AG04450 (cell line): ENCODE results near the gene PPM1N. TPM values are rescaled to one million over a fixed set of nuclear protein-coding genes. Genes with fewer than 3 reads are reported as not detected.

ENCODE experiments used
- CTCF ChIA-PET: fragments of 300-600, 350-600 bp; formaldehyde crosslinking; extraction: SDS; loops from one replicate; lab custom pipeline; 2022; ENCODE audit warnings: antibody characterized with exemption, inconsistent platforms; lab: Charles Lee
- POLR2A ChIA-PET: fragments of 350-600 bp; formaldehyde crosslinking; extraction: SDS; loops from one replicate; lab custom pipeline; 2021; ENCODE audit warnings: antibody characterized with exemption, inconsistent platforms; lab: Yijun Ruan, JAX
- DNase-seq: peaks from one replicate; pipeline ENCODE4 v3.0.0-alpha.2; 2011; ENCODE audit warnings: low read depth, low spot score
- H3K27ac ChIP-seq: one replicate; pipeline ENCODE4 v1.5.1; 2012; ENCODE audit warnings: low read depth, low read length, control low read depth
- H3K27me3 ChIP-seq: one replicate; pipeline ENCODE4 v1.6.0; 2012; ENCODE audit warnings: low read length; ENCODE audit not compliant: control insufficient read depth, insufficient read depth
- H3K4me3 ChIP-seq: 2 replicates; pipeline ENCODE4 v1.5.1; 2011; ENCODE audit warnings: mild to moderate bottlenecking, low read depth, low read length, control low read depth
- H3K9me3 ChIP-seq: 2 replicates; pipeline ENCODE4 v1.5.1; 2012; ENCODE audit warnings: low read length; ENCODE audit not compliant: control insufficient read depth, insufficient read depth
- CTCF ChIP-seq: IDR thresholded peaks from 2 replicates; pipeline ENCODE4 v1.5.1; 2011; ENCODE audit warnings: low read depth, low read length, control low read depth, inconsistent platforms
- polyA plus RNA-seq: library from polyadenylated mRNA; depleted of rRNA; stranded (reverse); fragments of >200 nt; gene quantifications from 2 replicates; pipeline ENCODE4 v1.2.3, GENCODE V29; 2011

PPM1N gene
- polyA plus RNA-seq, 1 experiment, result 1.5 TPM

- ChIA-PET CTCF (interaction anchor here (2.4 to 2.5 kb wide), 2 partner anchors 21 to 25 kb away, joined by 9 to 12 read pairs; no protein-coding TSS in a partner anchor), POLR2A (no interaction called here)
Measured at GRCh38 chr19:45460807-45461347, 37.4 kb upstream of the PPM1N start.

GRCh38 chr19:45462174-45462573, 36.1 kb upstream of the PPM1N start:
- no peaks in the 10 kb centered on the region for H3K27me3 ChIP-seq
- no peak overlapping the region for H3K4me3 ChIP-seq
- ChIA-PET CTCF (interaction anchor here (1.2 to 2.5 kb wide), 3 partner anchors 16 to 24 kb away, joined by 3 to 12 read pairs (median 9); no protein-coding TSS in a partner anchor), POLR2A (no interaction called here)
- no peak for TF ChIP-seq CTCF
- H3K9me3 ChIP-seq, result no peaks in the 10 kb centered on the region
- DNase-seq, result no peak
- no peak overlapping the region for H3K27ac ChIP-seq

More at GRCh38 chr19:45460807-45461347, 37.4 kb upstream of the PPM1N start:
- Histone ChIP-seq H3K27me3 (no peaks in the 10 kb centered on the region), H3K27ac (no peak overlapping the region), H3K4me3 (no peak overlapping the region), H3K9me3 (no peaks in the 10 kb centered on the region)
- TF ChIP-seq CTCF, result no peak
- DNase-seq, result no peak

- no peaks in the 10 kb centered on the region; the same call in 1 of the 2 replicates for H3K9me3 ChIP-seq
- POLR2A ChIA-PET, result no interaction called here
- no peak for TF ChIP-seq CTCF
- no peaks in the 10 kb centered on the region for H3K27me3 ChIP-seq
- no peak overlapping the region for H3K27ac ChIP-seq
- no peak for DNase-seq
- CTCF ChIA-PET, result interaction anchor here (1.2 to 2.5 kb wide), 3 partner anchors 15 to 24 kb away, joined by 3 to 12 read pairs (median 9); no protein-coding TSS in a partner anchor
- H3K4me3 ChIP-seq, result no peak overlapping the region
Measured at GRCh38 chr19:45463241-45463640, 35.0 kb upstream of the PPM1N start.

- Histone ChIP-seq H3K4me3 (no peak overlapping the region), H3K27ac (no peak overlapping the region), H3K9me3 (no peaks in the 10 kb centered on the region; the same call in 1 of the 2 replicates), H3K27me3 (no peaks in the 10 kb centered on the region)
- no peak for DNase-seq
- TF ChIP-seq CTCF, result no peak
- POLR2A ChIA-PET, result no interaction called here
- CTCF ChIA-PET, result no interaction called here
Measured at GRCh38 chr19:45464274-45464673, 34.0 kb upstream of the PPM1N start.

- TF ChIP-seq CTCF, result no peak
- H3K27ac ChIP-seq, result no peak overlapping the region
- ChIA-PET POLR2A (no interaction called here), CTCF (no interaction called here)
- no peaks in the 10 kb centered on the region; the same call in 1 of the 2 replicates for H3K9me3 ChIP-seq
- no peak for DNase-seq
- no peaks in the 10 kb centered on the region for H3K27me3 ChIP-seq
- no peak overlapping the region for H3K4me3 ChIP-seq
Measured at GRCh38 chr19:45464852-45465441, 33.3 kb upstream of the PPM1N start.
